HCT116 (cell line): ENCODE data around the gene TMEM30A.

Experiments
- JUND ChIP-seq: IDR thresholded peaks from 2 replicates; pipeline ENCODE4 v1.6.1; 2012
- TF ChIP-seq, protein P1 (sequence below): IDR thresholded peaks from 2 replicates; pipeline ENCODE4 v1.6.1; 2012
- TF ChIP-seq, protein P2 (sequence below), 3 experiments: fragments of 200-600 bp in 1 of 3; sonication (generic) in 1 of 3; IDR thresholded peaks in 2 of 3; conservative IDR thresholded peaks in 1 of 3; 2 replicates each; pipeline ENCODE4 v1.5.1; 2012 to 2017; ENCODE audit warnings: low read depth in 2 of 3, low read length in 2 of 3, antibody characterized with exemption in 1 of 3, borderline replicate concordance in 1 of 3, control low read depth in 1 of 3, mild to moderate bottlenecking in 1 of 3, mixed read lengths in 1 of 3, mixed run types in 1 of 3, moderate library complexity in 1 of 3; ENCODE audit not compliant: insufficient read depth in 1 of 3

DNA sequence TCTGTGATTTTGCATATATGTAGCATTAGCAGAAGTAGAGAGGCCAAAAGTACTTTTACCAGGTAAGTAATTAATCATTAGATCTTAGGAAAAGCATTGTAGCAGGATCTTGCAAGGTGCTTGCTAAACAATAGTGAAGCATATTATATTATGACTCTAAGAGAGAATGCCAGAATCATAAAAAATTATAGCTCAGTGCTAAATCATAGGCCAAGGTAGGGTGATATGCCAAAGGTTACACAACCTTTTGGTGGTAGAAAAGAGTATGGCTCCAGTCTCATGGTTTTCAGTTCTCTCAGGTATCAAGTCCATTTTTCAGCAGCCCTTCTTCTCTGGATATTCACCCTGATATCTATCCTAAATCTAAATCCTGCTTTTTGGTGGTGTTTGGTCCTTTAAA is 16.9 kb upstream of the TMEM30A start:
- TF ChIP-seq, protein P1, sequence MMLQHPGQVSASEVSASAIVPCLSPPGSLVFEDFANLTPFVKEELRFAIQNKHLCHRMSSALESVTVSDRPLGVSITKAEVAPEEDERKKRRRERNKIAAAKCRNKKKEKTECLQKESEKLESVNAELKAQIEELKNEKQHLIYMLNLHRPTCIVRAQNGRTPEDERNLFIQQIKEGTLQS, result no peak
- TF ChIP-seq JUND, result no peak
- TF ChIP-seq, protein P2, sequence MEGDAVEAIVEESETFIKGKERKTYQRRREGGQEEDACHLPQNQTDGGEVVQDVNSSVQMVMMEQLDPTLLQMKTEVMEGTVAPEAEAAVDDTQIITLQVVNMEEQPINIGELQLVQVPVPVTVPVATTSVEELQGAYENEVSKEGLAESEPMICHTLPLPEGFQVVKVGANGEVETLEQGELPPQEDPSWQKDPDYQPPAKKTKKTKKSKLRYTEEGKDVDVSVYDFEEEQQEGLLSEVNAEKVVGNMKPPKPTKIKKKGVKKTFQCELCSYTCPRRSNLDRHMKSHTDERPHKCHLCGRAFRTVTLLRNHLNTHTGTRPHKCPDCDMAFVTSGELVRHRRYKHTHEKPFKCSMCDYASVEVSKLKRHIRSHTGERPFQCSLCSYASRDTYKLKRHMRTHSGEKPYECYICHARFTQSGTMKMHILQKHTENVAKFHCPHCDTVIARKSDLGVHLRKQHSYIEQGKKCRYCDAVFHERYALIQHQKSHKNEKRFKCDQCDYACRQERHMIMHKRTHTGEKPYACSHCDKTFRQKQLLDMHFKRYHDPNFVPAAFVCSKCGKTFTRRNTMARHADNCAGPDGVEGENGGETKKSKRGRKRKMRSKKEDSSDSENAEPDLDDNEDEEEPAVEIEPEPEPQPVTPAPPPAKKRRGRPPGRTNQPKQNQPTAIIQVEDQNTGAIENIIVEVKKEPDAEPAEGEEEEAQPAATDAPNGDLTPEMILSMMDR (IDR thresholded peaks at IDR 0.05 in 2 of 3, conservative IDR thresholded peaks at IDR 0.05 in 1 of 3; ENCODE audit: borderline replicate concordance in 1 of 3, insufficient read depth in 1 of 3, low read depth in 2 of 3, low read length in 2 of 3), result no peak
